Astrocyte of the spinal cord (primary cell): ENCODE measurements around the gene LZTFL1.

ENCODE experiments used
- DNase-seq: peaks from one replicate; pipeline ENCODE4 v3.0.0; 2011; ENCODE audit warnings: low read depth, low spot score
- H3K4me3 ChIP-seq: 2 replicates; pipeline ENCODE4 v1.5.1; 2011; ENCODE audit warnings: low read depth, mild to moderate bottlenecking, low read length, moderate library complexity
- CTCF ChIP-seq: IDR thresholded peaks from 2 replicates; pipeline ENCODE4 v1.5.1; 2012; ENCODE audit warnings: low read depth, mild to moderate bottlenecking, low read length, inconsistent platforms
- in situ Hi-C: cut with HindIII; loops from 2 replicates; pipeline ENCODE4 v1.10.0; 2017; ENCODE audit warnings: low sequenced_read_pairs

Gene LZTFL1

GRCh38 chr3:45777111-45777745 lies 64.7 kb downstream of the LZTFL1 start:
- no peak overlapping the region for H3K4me3 ChIP-seq
- no peak for DNase-seq
- in situ Hi-C loops: no loop called here
- TF ChIP-seq CTCF: no peak

- no peak overlapping the region for H3K4me3 ChIP-seq
- no peak for DNase-seq
- in situ Hi-C loops: no loop called here
- no peak for TF ChIP-seq CTCF
Measured at GRCh38 chr3:45776611-45777010, 65.3 kb downstream of the LZTFL1 start.

- no peak for DNase-seq
- H3K4me3 ChIP-seq: no peak overlapping the region
- no peak for TF ChIP-seq CTCF
- in situ Hi-C loops: no loop called here
Measured at GRCh38 chr3:45776301-45776595, 65.7 kb downstream of the LZTFL1 start.

GRCh38 chr3:45775571-45776300 lies 66.2 kb downstream of the LZTFL1 start:
- in situ Hi-C loops: no loop called here
- no peak for DNase-seq
- TF ChIP-seq CTCF: no peak
- no peak overlapping the region for H3K4me3 ChIP-seq

- no peak for TF ChIP-seq CTCF
- DNase-seq: no peak
- in situ Hi-C loops: no loop called here
- H3K4me3 ChIP-seq: no peak overlapping the region
Measured at GRCh38 chr3:45774581-45775521, 67.1 kb downstream of the LZTFL1 start.

- H3K4me3 ChIP-seq: no peak overlapping the region
- in situ Hi-C loops: no loop called here
- no peak for TF ChIP-seq CTCF
- DNase-seq: no peak
Measured at GRCh38 chr3:45773714-45774449, 68.0 kb downstream of the LZTFL1 start.
